HepG2 (cell line): ENCODE results near the gene DUT. TPM values are rescaled to one million over a fixed set of nuclear protein-coding genes. Genes with fewer than 3 reads are reported as not detected.

ENCODE experiments used
- ATAC-seq: fragments of 200-7000 bp; cut with Tn5 transposase; 3 replicates; pipeline ENCODE4 v1.9.1; 2020; ENCODE audit warnings: mild to moderate bottlenecking, moderate library complexity
- BruUV-seq: library from RNA; stranded (reverse); fragments of 400-500 nt; replicated peaks from 2 replicates; lab custom pipeline; 2021; lab: Mats Ljungman, UMichigan
- CTCF ChIA-PET: fragments of 300-600 bp; formaldehyde crosslinking; extraction: SDS; loops from one replicate; lab custom pipeline; 2021; ENCODE audit warnings: low total read pairs, inconsistent platforms, low intra/inter-chr PET ratio; lab: Yijun Ruan, JAX
- POLR2A ChIA-PET: fragments of 350-600 bp; sonication (Branson Sonifier 250); formaldehyde crosslinking; loops from one replicate; lab custom pipeline; 2020; ENCODE audit warnings: antibody characterized with exemption, inconsistent platforms; lab: Yijun Ruan, JAX
- DNase-seq: peaks from one replicate; pipeline ENCODE4 v3.0.0-alpha.2; 2015; ENCODE audit warnings: low spot score
- FAIRE-seq: peaks from 3 replicates; lab custom pipeline; 2011; peaks lifted over from hg19 to GRCh38; lab: Jason Lieb, UNC
- H2AFZ ChIP-seq: one replicate; pipeline ENCODE4 v1.6.1; 2011; ENCODE audit warnings: low read length, inconsistent platforms
- H3K27ac ChIP-seq: fragments of 300-600 bp; 3 replicates; pipeline ENCODE4 v1.8.0; 2011; ENCODE audit warnings: mixed run types, mild to moderate bottlenecking, mixed read lengths, low read length, inconsistent platforms; ENCODE audit not compliant: insufficient read depth; ENCODE audit errors: extremely low read length
- H3K27me3 ChIP-seq, 2 experiments: fragments of 200-600 bp in 1 of 2; 2 replicates in 1 of 2; 3 replicates in 1 of 2; pipeline versions ENCODE4 v1.6.0 to v1.8.0; 2011; ENCODE audit warnings: low read length in 2 of 2, mild to moderate bottlenecking in 2 of 2, moderate library complexity in 2 of 2, inconsistent platforms in 1 of 2; ENCODE audit not compliant: insufficient read depth in 2 of 2, control insufficient read depth in 1 of 2
- H3K36me3 ChIP-seq, 2 experiments: fragments of 200-600 bp in 1 of 2; replicated peaks in 1 of 2; 2 replicates in 1 of 2; 3 replicates in 1 of 2; pipeline versions ENCODE4 v1.5.1 to v1.8.0; 2011; ENCODE audit warnings: low read length in 2 of 2, inconsistent platforms in 1 of 2; ENCODE audit not compliant: insufficient read depth in 2 of 2, control insufficient read depth in 1 of 2
- H3K4me1 ChIP-seq: 2 replicates; pipeline ENCODE4 v1.5.1; 2012; ENCODE audit warnings: low read length, inconsistent platforms; ENCODE audit not compliant: insufficient read depth
- H3K4me2 ChIP-seq: 2 replicates; pipeline ENCODE4 v1.6.0; 2011; ENCODE audit warnings: low read depth, low read length, inconsistent platforms
- H3K4me3 ChIP-seq, 3 experiments: fragments of 200-600 bp in 1 of 3; sonication (generic), shearing (Covaris generic) in 1 of 3; replicated peaks in 1 of 3; 2 replicates each; pipeline ENCODE4 v1.5.1; 2011 to 2016; ENCODE audit warnings: low read length in 3 of 3, inconsistent platforms in 2 of 3, low read depth in 2 of 3, mild to moderate bottlenecking in 2 of 3, control low read depth in 1 of 3, mixed read lengths in 1 of 3; ENCODE audit not compliant: insufficient read depth in 1 of 3
- H3K79me2 ChIP-seq: one replicate; pipeline ENCODE4 v1.6.1; 2011; ENCODE audit warnings: low read length, inconsistent platforms; ENCODE audit not compliant: insufficient read depth
- H3K9ac ChIP-seq: 2 replicates; pipeline ENCODE4 v1.6.0; 2011; ENCODE audit warnings: mild to moderate bottlenecking, low read depth, low read length, inconsistent platforms; ENCODE audit not compliant: insufficient read depth
- H3K9me3 ChIP-seq: 2 replicates; pipeline ENCODE4 v1.5.1; 2012; ENCODE audit warnings: mild to moderate bottlenecking, low read length
- H4K20me1 ChIP-seq: 2 replicates; pipeline ENCODE4 v1.6.0; 2011; ENCODE audit warnings: inconsistent platforms, mild to moderate bottlenecking, low read length, moderate library complexity; ENCODE audit not compliant: insufficient read depth
- ETV5 ChIP-seq: IDR thresholded peaks from 2 replicates; pipeline ENCODE4 v1.6.1; 2018; ENCODE audit warnings: missing biosample characterization, missing genetic modification reagents, inconsistent platforms, borderline replicate concordance
- KAT2B ChIP-seq: fragments of 150-350 bp; IDR thresholded peaks from 2 replicates; pipeline ENCODE4 v1.6.1; 2014; ENCODE audit warnings: low read depth, low read length, borderline replicate concordance
- NCOR1 ChIP-seq: fragments of 200-600 bp; sonication (generic); IDR thresholded peaks from 2 replicates; pipeline ENCODE4 v1.7.0; 2017; ENCODE audit warnings: antibody characterized with exemption, low read length, borderline replicate concordance
- NFYC ChIP-seq: IDR thresholded peaks from 2 replicates; pipeline ENCODE4 v1.6.1; 2016; ENCODE audit warnings: missing genetic modification reagents, missing compliant biosample characterization
- REXO4 ChIP-seq: sonication (generic); formaldehyde crosslinking; IDR thresholded peaks from 2 replicates; pipeline ENCODE4 v1.8.0; 2022; ENCODE audit warnings: missing genetic modification reagents, mild to moderate bottlenecking, borderline replicate concordance
- SRSF1 ChIP-seq: fragments of 200-400 bp; formaldehyde crosslinking; optimal IDR thresholded peaks from 2 replicates; pipeline ENCODE3; 2017; ENCODE audit warnings: mild to moderate bottlenecking, low read depth, low read length, moderate library complexity
- ZNF232 ChIP-seq: sonication (generic); formaldehyde crosslinking; IDR thresholded peaks from 2 replicates; pipeline ENCODE4 v1.4.0; 2020; ENCODE audit warnings: missing genetic modification reagents, borderline replicate concordance
- ZNF33A ChIP-seq: sonication (generic); formaldehyde crosslinking; IDR thresholded peaks from 2 replicates; pipeline ENCODE4 v1.5.1; 2020; ENCODE audit warnings: missing genetic modification reagents, mild to moderate bottlenecking, moderate library complexity, borderline replicate concordance
- ZNF501 ChIP-seq: sonication (generic); formaldehyde crosslinking; IDR thresholded peaks from 2 replicates; pipeline ENCODE4 v1.5.1; 2020; ENCODE audit warnings: mild to moderate bottlenecking, moderate library complexity, missing genetic modification reagents
- ZNF614 ChIP-seq: IDR thresholded peaks from 2 replicates; pipeline ENCODE4 v1.6.1; 2018; ENCODE audit warnings: missing biosample characterization, missing genetic modification reagents, inconsistent platforms, borderline replicate concordance
- ZNF83 ChIP-seq: sonication (generic); formaldehyde crosslinking; IDR thresholded peaks from 2 replicates; pipeline ENCODE4 v1.4.0; 2020; ENCODE audit warnings: missing genetic modification reagents, mild to moderate bottlenecking, borderline replicate concordance
- WGBS: methylation state at CpG from one replicate; pipeline ENCODE4 v1.1.6; 2017; ENCODE audit warnings: low lambda C conversion rate; 5-methylcytosine and 5-hydroxymethylcytosine counted together
- in situ Hi-C: cut with HindIII; loops from 2 replicates; pipeline ENCODE4 v1.10.0; 2017; ENCODE audit warnings: low pct_unique_long_range_greater_than_20kb; ENCODE audit not compliant: extremely low pct_ligation_motif_present
- intact Hi-C: fragments of 100-400 bp; cut with micrococcal nuclease; formaldehyde crosslinking; loops from one replicate; pipeline ENCODE4 v1.10.0; 2022; ENCODE audit not compliant: unreplicated experiment
- polyA plus RNA-seq, 8 experiments: library from polyadenylated mRNA; depleted of rRNA in 3 of 8; stranded (reverse) in 7 of 8; unstranded in 1 of 8; fragments of >200 nt; fragmentation: Illumina TruSeq in 4 of 8; extraction: Trizol in 4 of 8; gene quantifications; 2 replicates each; pipeline versions ENCODE4 v1.2.1 to v1.2.3, GENCODE V29; 2011 to 2016; ENCODE audit warnings: low read depth in 4 of 8, missing spikeins in 1 of 8, mixed read lengths in 1 of 8; ENCODE audit not compliant: insufficient read depth in 1 of 8
- total RNA-seq, 5 experiments: library from RNA; depleted of rRNA; stranded (reverse); fragments of >200 nt; fragmentation: Illumina TruSeq; extraction: Trizol; gene quantifications; 2 replicates each; pipeline ENCODE4 v1.2.3, GENCODE V29; 2016; ENCODE audit warnings: low read depth in 1 of 5
- TF ChIP-seq, protein P1 (sequence below): sonication (generic); formaldehyde crosslinking; IDR thresholded peaks from 2 replicates; pipeline ENCODE4 v1.4.0; 2020; ENCODE audit warnings: missing genetic modification reagents

DUT gene
- total and polyA plus RNA-seq, 2 of the 13 experiments (the other 11 are each of a cell fraction or from before 2014, with no cell fraction given) = 36.7 to 131 TPM

DNA sequence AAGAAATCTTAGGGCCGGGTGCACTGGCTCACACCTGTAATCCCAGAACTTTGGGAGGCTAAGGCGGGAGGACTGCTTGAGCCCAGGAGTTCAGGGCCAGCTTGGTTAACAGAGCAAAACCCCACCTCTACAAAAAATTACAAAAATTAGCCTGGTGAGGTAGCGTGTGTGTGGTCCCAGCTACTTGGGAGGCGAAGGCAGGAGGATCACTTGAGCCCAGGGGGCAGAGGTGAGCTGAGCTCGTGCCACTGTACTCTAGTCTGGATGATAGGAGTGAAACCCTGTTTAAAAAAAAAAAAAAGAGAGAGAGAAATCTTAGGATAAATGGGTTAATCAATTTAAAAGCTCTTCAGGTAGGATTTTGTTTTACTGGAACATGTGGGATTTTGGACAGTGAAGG is 31.2 kb upstream of the DUT start:
- TF ChIP-seq ETV5 (CRISPR knock-in tag) (no peak), NCOR1 (no peak), ZNF232 (CRISPR knock-in tag) (no peak), ZNF501 (CRISPR knock-in tag) (no peak), ZNF33A (CRISPR knock-in tag) (no peak), REXO4 (CRISPR knock-in tag) (no peak), SRSF1 (no peak), ZNF83 (CRISPR knock-in tag) (no peak), NFYC (CRISPR knock-in tag) (no peak), KAT2B (no peak), ZNF614 (CRISPR knock-in tag) (no peak)
- TF ChIP-seq, protein P1, sequence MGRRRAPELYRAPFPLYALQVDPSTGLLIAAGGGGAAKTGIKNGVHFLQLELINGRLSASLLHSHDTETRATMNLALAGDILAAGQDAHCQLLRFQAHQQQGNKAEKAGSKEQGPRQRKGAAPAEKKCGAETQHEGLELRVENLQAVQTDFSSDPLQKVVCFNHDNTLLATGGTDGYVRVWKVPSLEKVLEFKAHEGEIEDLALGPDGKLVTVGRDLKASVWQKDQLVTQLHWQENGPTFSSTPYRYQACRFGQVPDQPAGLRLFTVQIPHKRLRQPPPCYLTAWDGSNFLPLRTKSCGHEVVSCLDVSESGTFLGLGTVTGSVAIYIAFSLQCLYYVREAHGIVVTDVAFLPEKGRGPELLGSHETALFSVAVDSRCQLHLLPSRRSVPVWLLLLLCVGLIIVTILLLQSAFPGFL (CRISPR knock-in tag) = no peak
- TF ChIP-seq, all 625 proteins: peak for 0
- no peak for DNase-seq
- Histone ChIP-seq H3K79me2 (no peaks in the 10 kb centered on the region), H3K27ac (no peak overlapping the region), H3K36me3 (no peaks in the 10 kb centered on the region), H3K4me3 (no peak overlapping the region), H2AFZ (no peak overlapping the region), H3K4me2 (no peak overlapping the region), H4K20me1 (no peaks in the 10 kb centered on the region), H3K9ac (no peak overlapping the region), H3K4me1 (no peaks in the 10 kb centered on the region), H3K27me3 (no peaks in the 10 kb centered on the region), H3K9me3 (no peaks in the 10 kb centered on the region)
- no peak for FAIRE-seq
- ChIA-PET POLR2A (no interaction called here), CTCF (no interaction called here)
- intact Hi-C loops = no loop called here
- in situ Hi-C loops = no loop called here
- WGBS = 33% methylated on average over 5 of the region's 5 CpGs
- no peak for ATAC-seq
- no TSS peak for BruUV-seq
